G401.6 (cell line): Measurements from ENCODE around the gene INCENP.
"Not testable (repeated sequence)": the region's sequence is repeated elsewhere in the genome, so short reads cannot be mapped to it uniquely, and the experiment has no call there.

Experiments used
- FAIRE-seq: peaks from 2 replicates; lab custom pipeline; 2012; peaks lifted over from hg19 to GRCh38; lab: Jason Lieb, UNC

Gene INCENP

DNA sequence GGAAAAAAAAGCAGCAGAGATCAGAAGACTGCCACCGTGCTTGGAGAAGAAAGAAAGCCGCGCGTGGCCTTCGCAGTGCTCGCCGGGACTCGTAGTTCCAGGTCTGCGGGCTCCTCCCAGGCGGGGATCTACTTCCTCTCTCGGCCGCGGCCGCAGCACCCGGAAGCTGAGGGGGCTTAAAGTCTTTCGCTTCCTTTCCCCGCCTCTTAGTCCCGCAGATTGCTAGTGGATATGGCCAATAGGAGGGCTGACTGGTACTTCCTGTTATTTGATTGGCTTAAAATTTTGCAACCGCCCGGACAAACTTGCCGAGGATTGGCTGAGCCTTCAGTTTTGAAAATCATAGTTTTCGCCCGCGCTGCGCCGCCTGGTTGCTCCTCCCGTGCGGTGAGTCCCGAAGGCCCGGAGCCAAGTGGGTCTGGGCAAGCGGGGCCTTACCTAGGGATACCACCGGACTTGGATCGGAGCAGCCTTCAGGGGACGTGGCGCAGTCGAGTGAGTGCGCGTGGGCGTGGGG, at the start of gene INCENP:
Gene INCENP, plus strand, starts transcription at position 343 of the 517 bp plus-strand sequence. CDS start 4,151 bp downstream, outside the sequence.
- FAIRE-seq = peak; percentile 99

- no peak for FAIRE-seq
Observed at GRCh38 chr11:62075438-62075837, 48.4 kb upstream of the INCENP start.

- FAIRE-seq = no peak
Observed at GRCh38 chr11:62077132-62077531, 46.7 kb upstream of the INCENP start.

DNA sequence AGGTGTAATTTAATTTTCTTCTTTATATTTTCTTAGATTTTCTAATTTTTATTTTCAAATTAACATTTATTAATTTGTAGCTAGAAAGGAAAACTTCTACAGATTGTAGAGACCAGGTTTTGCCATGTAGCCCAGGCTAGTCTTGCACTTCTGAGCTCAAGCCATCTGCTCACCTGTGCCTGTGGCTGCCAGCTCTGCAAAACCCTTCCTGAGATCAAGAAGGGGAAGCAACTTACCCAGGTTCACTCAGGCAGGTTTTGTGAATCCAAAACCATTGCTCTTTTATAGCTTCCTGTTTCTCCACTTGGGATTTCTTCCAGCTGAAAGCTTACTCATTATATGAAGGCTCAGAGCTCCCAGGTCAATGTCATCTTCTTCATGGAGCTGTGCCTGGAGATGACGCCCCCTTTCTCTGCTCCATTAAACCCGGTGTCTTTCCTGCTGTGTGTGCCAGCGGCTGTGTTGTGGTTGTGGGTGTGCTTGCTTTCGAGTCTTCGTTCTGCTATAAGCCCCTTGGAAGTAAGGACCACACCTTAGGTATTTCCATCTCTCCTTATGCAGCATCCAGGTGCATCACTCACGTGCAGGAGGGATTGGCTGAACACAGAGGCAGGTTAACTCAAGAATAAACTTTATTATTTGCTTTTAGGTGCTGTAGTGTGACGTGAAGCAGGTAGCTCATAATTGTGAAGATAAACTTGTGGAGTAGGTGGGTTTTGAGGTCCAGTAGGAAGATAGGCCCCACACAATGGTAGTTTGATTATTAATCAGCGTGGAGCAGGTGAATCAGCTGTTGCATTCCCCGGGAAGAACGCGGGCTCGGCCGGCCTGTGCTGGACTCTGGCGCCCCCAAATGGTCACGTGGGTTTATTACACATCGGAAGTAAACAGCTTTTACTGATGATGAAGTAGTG, 42.2 kb upstream of the INCENP start:
- peak; percentile 60 for FAIRE-seq

DNA sequence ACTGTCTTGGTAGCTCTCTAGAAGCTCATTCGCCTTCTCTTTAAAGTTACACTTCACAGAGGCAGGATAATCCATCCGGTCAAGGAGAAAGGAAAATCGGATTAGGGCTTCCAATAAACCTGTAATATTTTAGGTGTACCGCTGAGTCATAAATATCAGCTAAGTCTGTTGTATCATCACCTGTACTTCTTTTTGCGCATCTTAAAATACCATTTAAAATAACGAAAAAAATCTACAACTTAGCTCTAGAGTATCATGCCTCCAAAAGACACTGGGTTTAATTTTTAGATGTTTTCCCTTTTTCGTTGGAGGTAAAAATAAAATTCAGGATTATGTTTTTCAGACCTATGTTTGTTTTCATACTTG, 41.5 kb upstream of the INCENP start:
- no peak for FAIRE-seq

DNA sequence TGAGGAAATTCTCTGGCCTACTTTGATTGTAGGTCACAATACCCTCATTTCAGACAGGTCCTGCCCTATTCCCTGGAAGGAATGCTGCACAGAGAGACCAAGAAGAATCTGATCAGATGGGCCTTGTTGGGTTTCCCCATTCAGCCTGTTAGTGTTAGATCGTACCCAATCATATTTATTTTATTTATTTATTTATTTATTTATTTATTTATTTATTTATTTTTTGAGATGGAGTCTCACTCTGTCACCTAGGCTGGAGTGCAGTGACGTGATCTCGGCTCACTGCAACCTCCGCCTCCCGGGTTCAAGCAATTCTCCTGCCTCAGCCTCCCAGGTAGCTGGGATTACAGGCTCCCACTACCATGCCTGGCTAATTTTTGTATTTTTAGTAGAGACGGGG, 39.0 kb upstream of the INCENP start:
- FAIRE-seq = not testable (repeated sequence)

- no peak for FAIRE-seq
Observed at GRCh38 chr11:62087694-62088093, 36.1 kb upstream of the INCENP start.

- FAIRE-seq = peak; percentile 92
Observed at GRCh38 chr11:62088331-62088933, 35.4 kb upstream of the INCENP start.

DNA sequence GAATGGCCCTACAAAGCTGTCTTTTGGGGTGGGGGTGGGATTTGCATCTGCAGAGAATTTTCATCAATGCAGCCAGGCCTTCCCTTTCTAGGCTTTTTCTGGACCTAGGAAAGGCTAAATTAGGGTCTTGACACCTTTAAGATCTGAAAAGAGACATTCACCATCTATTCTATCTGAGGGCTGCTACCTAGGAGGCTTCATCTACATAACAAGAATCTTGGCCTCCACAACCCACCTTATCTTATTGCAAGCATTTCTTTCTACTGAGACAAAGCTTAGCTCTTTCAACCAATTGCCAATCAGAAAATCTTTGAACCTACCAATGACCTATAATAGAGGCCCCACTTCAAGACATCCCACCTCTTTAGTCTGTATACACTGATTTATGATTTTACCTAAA, 20.7 kb upstream of the INCENP start:
- FAIRE-seq = no peak

DNA sequence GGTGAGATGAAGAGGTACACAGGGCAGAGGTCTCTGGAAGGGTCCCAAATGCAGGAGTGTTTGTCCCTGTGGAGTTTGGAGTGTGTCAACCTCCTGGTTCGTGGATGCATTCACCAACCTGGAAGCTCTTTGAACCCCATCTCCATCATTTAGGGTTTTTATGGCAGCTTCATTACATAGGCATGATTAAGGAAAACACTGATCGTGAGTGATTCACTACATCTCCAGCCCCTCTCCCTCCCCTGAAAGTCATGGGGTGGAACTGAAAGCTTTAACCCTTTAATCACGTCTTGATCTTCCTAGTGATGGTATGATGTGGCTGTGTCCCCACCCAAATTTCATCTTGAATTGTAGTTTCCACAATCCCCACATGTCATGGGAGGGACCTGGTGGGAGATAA, 19.8 kb upstream of the INCENP start:
- FAIRE-seq = no peak

DNA sequence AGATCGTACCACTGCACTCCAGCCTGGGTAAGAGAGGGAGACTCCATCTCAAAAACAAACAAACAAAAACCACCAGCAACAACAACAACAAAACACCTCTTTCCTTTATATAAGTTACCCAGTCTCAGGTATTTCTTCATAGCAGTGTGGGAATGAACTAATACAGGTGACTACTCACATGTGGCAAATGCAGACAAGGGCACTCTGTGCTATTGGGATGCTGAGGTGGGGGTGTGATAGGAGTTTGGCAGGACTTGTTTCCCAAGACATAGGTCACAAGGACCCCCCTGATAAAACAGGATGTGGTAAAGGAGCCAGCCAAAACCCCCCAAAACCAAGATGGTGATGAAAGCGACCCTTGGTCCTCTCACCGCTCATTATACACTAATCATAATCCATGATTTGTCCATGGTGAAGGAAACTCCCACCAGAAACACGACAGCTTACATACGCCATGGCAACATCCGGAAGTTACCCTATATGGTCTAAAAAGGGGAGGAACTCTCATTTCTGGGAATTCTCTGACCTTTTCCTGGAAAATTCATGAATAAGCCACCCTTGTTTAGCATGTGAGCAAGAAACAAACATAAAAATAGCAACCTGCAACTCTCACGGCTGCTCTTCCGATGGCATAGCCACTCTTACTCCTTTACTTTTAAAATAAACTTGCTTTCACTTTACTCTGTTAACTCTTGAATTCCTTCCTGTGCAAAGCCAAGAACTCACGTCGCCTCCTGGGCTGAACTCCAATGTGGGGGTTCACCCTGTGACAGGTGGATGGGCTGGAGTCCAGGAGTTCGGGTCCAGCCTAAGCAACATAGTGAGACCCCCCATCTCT, 18.8 kb upstream of the INCENP start:
- no peak for FAIRE-seq

DNA sequence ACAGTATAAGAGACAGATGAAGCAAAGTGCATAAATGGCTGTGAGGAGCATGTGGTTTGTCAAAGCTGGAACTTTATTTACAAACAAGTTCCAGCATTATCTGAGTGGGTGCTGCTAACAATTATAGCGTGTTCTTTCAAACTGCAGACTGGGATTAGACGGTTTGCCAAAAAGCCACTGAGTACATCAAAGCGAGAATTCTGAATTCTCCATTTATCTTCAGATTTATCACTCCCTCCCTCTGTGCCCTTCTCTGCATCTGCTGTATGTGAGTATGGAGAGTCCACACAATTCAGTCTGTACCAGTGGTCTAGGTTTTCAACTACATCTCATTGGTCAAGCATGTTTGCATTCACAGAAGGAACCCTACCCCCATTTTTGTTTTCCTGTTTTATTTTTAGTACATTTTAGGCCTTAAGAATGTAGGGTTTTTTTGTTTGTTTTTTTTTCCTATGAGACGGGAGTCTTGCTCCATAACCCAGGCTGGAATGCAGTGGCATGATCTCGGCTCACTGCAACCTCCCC, 18.1 kb upstream of the INCENP start:
- FAIRE-seq = no peak

DNA sequence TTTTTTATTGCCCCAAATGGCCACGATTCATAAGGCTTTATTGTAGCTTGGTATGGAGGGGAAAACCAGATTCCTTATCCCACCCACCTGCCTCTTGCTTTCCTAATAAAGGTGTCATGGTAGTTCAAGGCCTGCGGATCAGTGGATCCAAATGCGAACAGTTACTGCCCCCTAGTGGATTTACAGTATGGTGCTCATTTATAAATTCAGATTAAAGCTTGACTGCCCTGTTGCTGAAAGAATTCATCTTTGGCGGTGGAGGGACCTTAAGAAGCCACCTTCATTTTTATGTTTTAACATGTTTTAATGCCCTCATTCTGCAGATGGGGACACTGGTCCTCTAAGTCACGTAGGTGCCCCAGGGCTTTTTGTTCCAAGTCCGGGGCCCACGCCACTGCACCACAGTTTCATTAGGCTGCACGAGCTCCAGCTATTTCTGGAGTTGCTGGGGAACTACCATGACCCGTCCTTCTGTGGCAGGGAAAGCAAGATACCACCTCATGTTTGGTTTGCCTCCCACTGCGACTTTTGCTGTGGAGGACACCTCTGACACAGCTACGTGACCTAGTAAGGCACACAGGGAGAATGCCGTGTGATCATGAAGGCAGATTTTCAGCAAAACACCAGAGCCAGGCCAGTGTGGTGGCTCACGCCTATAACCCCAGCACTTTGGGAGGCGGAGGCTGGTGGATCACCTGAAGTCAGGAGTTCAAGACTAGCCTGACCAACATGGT, 15.6 kb upstream of the INCENP start:
- peak; percentile 65 for FAIRE-seq

DNA sequence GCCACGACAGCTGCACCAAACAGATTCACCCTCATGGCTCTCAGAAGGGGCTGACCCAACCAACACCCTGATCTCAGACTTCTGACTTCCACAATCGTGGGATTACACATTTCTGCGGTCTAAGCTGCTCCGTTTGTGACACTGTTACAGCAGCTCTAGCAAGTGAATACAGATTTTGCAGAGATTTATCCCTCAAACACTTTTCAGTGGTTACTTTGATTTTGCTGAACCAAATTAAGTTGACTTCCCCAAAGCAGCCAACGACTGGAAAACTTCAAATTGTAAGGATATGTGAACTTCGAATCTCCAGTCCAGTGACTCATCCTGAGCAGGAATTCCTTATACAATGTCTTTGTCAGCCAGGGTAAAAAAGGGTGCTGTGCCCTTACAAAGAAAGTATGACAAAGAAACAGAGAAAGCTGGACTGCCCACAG, 14.8 kb upstream of the INCENP start:
- no peak for FAIRE-seq

GRCh38 chr11:62115085-62115694, 8.6 kb upstream of the INCENP start:
- no peak for FAIRE-seq

- FAIRE-seq = no peak
Observed at GRCh38 chr11:62116451-62116850, 7.4 kb upstream of the INCENP start.

GRCh38 chr11:62119569-62119968, 4.2 kb upstream of the INCENP start:
- FAIRE-seq = no peak

GRCh38 chr11:62120001-62120400, 3.8 kb upstream of the INCENP start:
- FAIRE-seq = no peak

GRCh38 chr11:62120431-62120830, 3.4 kb upstream of the INCENP start:
- no peak for FAIRE-seq

DNA sequence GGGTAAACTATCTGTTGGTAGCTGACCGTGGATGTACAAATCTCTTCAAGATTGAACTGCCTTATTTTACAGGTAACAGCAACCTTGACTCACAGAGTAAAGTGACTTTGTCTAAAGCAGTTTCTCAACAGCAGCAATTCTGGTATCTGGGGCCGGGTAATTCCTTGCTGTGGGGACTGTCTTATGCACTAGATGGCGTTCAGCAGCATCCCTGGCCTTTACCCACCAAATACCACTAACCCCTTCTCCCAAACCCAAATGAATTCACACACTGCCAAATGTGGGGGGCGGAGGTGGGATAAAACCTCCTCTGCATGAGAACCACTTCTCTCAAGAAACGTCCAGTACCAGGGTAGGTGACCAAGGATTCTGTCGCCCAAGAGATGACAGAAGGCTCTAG, 1.7 kb upstream of the INCENP start:
- FAIRE-seq = no peak
